ENCODE measurements around the gene HIP1.
A peak's percentile ranks its signal among the peaks of the same experiment; 100 is the strongest.
"Not testable (repeated sequence)": the region's sequence is repeated elsewhere in the genome, so short reads cannot be mapped to it uniquely, and the experiment has no call there.

The HIP1 gene

DNA sequence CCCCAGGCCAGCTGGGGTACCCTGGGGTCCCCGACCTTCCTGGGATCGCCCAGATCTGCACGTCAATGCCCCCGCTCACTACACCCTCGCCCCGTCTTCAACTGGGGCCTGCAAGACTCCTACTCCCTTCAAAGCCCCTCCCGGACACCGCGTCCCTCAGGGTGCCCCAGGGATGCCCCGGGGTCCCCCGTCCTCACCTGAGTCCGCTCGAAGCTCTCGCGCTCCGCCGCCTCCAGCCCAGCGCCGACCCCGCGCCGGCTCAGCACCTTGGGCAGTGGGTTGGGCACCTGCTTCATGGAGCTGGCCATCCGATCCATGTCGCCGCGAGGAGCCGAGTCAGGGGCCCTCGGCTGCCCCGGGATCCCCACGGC lies at the start of gene HIP1:
TSS of gene HIP1 (minus strand) at position 338 of the 371 bp plus-strand sequence. CDS start at position 317, 21 bp downstream.
- no peak for TF ChIP-seq CTCF (IDR thresholded peaks at IDR 0.05; ENCODE audit: low read depth, low read length, missing control alignments)
- DNase-seq (ENCODE audit: extremely low read depth, low read depth) = no peak
- peak within 1 kb of the TSS; percentile 74 for H3K4me3 ChIP-seq (replicated peaks; ENCODE audit: low read depth, low read length)

DNA sequence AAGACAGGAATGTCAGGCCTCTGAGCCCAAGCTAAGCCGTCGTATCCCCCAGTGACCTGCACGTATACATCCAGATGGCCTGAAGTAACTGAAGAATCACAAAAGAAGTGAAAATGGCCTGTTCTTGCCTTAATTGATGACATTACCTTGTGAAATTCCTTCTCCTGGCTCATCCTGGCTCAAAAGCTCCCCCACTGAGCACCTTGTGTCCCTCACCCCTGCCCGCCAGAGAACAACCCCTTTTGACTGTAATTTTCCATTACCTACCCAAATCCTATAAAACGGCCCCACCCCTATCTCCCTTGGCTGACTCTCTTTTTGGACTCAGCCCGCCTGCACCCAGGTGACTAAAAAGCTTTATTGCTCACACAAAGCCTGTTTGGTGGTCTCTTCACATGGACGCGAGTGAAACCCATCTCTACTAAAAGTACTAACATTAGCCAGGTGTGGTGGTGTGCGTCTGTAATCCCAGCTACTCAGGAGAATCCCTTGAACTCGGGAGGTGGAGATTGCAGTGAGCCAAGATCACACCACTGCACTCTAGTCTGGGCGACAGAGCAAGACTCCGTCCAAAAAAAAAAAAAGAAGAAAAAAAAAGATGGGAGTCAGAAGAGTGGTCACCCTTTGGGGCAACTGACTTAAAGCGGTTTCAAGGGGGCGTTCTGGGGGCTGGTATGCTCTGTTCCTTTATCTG lies 49.6 kb upstream of the HIP1 start:
- not testable (repeated sequence) for H3K4me3 ChIP-seq (replicated peaks; ENCODE audit: low read depth, low read length); DNase-seq (ENCODE audit: extremely low read depth, low read depth)

- H3K4me3 ChIP-seq (replicated peaks; ENCODE audit: low read depth, low read length); DNase-seq (ENCODE audit: extremely low read depth, low read depth): not testable (repeated sequence)
Measured at GRCh38 chr7:75783058-75783457, 44.3 kb upstream of the HIP1 start.

DNA sequence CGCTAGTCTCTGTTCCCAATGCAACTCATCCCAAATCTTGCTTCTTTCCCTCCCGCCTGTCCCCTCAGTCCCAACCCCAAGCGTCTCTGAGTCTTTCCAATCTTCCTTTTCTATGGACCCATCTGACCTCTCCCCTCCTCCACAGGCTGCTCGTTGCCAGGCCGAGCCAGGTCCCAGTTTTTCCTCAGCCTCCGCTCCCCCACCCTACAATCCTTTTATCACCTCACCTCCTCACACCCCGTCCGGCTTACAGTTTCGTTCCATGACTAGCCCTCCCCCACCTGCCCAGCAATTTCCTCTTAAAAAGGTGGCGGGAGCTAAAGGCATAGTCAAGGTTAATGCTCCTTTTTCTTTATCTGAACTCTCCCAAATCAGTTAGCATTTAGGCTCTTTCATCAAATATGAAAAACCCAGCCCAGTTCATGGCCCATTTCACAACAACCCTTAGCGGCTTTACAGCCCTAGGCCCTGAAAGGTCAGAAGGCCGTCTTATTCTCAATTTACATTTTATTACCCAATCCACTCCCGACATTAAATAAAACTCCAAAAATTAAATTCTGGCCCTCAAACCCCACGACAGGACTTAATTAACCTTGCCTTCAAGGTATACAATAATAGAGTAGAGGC lies 42.0 kb upstream of the HIP1 start:
- H3K4me3 ChIP-seq (replicated peaks; ENCODE audit: low read depth, low read length); DNase-seq (ENCODE audit: extremely low read depth, low read depth): not testable (repeated sequence)

- H3K4me3 ChIP-seq (replicated peaks; ENCODE audit: low read depth, low read length); DNase-seq (ENCODE audit: extremely low read depth, low read depth): not testable (repeated sequence)
Measured at GRCh38 chr7:75779516-75779915, 40.8 kb upstream of the HIP1 start.

GRCh38 chr7:75779035-75779434 lies 40.3 kb upstream of the HIP1 start:
- not testable (repeated sequence) for DNase-seq (ENCODE audit: extremely low read depth, low read depth); H3K4me3 ChIP-seq (replicated peaks; ENCODE audit: low read depth, low read length)

- TF ChIP-seq CTCF (IDR thresholded peaks at IDR 0.05; ENCODE audit: low read depth, low read length, missing control alignments) = no peak
- peak; percentile 94 for DNase-seq (ENCODE audit: extremely low read depth, low read depth)
- no peak overlapping the region for H3K4me3 ChIP-seq (replicated peaks; ENCODE audit: low read depth, low read length)
Measured at GRCh38 chr7:75776295-75776971, 37.7 kb upstream of the HIP1 start.

DNA sequence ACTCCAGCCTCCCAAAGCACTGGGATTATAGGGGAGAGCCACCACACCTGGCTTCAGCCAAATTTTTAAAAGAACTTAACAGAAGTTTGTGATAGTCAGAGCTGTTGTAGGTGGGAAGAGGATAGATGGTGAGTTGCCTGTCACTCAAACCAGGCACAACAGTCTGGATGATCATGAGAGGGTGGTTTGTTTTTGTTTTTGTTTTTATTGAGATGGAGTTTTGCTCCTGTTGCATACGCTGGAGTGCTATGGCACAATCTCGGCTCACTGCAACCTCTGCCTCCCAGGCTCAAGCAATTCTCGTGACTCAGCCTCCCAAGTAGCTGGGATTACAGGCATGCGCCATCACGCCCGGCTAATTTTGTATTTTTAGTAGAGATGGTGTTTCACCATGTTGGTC lies 35.2 kb upstream of the HIP1 start:
- H3K4me3 ChIP-seq (replicated peaks; ENCODE audit: low read depth, low read length); DNase-seq (ENCODE audit: extremely low read depth, low read depth): not testable (repeated sequence)

DNA sequence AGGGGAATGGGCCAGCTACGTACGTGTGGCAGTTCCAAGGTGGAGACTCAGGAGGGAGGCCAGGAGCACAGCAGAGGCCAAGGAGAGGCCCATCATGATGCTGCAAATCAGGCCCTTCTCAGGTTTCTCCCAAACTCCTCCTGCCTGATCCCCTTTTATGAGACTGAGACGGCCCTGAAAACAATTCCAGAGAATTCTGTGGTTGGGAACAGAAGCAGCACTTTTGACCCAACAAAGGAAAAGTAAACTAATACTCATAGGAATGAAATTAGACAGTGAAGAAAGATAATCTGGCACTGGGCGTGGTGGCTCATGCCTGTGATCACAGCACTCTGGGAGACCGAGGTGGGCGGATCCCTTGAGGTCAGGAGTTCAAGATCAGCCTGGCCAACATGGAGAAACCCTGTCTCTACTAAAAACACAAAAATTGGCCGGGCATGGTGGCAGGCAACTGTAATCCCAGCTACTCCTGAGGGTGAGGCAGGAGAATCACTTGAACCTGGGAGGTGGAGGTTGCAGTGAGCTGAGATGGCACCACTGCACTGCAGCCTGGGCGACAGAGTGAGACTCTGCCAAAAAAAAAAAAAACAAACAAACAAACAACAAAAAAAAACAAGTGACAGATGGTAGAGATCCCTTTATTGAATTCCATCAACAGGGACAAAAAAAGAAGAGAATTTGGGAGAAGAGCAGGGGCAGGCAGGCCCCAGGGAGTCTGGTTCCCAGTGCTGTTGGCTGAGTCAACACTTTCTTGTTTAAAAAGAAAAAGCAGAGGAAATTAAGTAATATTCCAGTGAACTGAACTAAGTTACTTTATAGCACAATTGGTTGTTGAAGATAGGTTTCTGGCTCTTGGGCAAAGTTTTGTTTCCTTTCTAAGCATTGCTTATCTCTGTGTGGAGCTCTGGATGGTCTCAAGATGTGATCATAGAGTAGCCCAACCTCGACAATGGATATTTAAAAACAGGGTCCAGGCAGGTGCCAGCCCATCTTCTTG lies 33.6 kb upstream of the HIP1 start, which contains the start of gene CCL26:
TSS of gene CCL26 (minus strand) at position 131 of the 997 bp plus-strand sequence. CDS start at position 96, 35 bp downstream.
- no peak within 1 kb of the TSS for H3K4me3 ChIP-seq (replicated peaks; ENCODE audit: low read depth, low read length)
- TF ChIP-seq CTCF (IDR thresholded peaks at IDR 0.05; ENCODE audit: low read depth, low read length, missing control alignments) = no peak
- peak; percentile 72 for DNase-seq (ENCODE audit: extremely low read depth, low read depth)

Data from HFF-Myc (cell line).